Inflammatory macrophage treated with lipopolysaccharide for 4 hours (primary cell): ENCODE results near the gene GAK.
"Not testable (repeated sequence)": the region's sequence is repeated elsewhere in the genome, so short reads cannot be mapped to it uniquely, and the experiment has no call there.

Experiments used
- DNase-seq: peaks from one replicate; pipeline ENCODE4 v3.0.0-alpha.2; 2020

Gene GAK

DNA sequence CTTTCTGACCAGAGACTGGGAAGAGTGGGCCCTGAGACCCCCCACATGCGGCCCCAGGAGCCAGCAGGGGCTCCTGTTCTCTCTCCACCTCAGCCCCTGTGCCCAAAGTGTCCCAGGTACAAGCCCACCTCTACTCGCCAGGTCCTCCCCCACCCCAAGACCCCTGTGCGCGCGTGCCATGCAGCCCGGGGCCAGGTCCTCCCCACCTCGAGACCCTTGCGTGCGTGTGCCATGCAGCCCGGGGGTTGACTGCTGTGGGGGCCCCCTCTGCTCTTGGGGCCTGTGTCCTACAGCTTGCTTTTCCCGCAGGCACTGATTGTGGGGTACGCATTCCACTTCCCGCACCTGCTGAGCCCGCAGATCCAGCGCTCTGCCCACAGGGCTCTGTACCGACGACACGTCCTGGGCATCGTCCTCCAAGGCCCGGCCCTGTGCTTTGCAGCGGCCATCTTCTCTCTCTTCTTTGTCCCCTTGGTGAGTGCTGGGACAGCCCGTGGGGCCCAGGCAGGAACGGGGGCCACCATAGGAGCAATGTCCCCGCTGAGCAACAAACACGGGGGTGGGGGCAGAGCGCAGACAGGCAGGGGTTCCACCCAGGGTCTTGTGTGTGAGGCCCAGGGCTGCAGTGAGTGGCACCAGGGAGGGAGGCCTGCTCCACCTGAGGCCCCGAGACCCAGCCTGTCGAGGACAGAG is 20.9 kb upstream of the GAK start:
- no peak for DNase-seq

DNA sequence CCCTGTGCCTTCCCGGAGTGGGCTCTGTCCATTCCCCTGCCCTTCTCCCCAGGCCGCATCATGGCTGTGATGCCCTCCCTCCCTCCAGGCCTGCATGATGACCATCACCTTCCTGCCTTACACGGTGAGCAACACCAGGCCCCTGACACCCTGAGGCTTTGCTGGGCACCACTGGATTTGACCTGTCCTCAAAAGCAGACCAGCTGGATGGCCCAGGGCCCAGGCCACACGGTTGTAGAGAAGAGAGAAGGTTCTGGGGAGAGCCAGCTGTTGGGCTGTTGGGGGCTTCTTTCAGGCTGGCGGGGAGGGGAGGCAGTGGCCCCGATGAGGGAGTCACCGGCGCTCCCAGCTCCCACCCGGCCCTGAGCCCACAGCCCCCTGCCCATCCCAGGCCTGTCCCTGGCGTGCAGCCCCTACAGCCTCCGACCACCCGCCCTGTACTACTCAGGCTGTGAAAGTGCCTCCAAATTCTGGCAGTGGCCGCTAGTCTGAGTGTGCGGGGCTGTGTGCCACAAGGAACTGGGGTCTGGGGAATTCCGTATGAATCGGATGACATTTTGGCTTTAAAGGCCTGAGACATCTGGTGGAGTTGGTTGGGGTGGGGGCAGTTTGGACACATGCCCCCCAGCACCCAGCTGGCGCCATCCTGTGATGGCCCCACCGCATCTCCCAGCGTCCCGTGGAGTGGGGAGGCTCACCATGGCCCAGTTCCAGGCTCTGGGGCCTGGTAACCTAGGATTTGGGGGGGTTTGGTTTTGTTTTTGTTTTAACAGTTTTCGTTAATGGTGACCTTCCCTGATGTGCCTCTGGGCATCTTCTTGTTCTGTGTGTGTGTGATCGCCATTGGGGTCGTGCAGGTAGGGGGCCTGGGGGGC is 19.7 kb upstream of the GAK start:
- no peak for DNase-seq

DNA sequence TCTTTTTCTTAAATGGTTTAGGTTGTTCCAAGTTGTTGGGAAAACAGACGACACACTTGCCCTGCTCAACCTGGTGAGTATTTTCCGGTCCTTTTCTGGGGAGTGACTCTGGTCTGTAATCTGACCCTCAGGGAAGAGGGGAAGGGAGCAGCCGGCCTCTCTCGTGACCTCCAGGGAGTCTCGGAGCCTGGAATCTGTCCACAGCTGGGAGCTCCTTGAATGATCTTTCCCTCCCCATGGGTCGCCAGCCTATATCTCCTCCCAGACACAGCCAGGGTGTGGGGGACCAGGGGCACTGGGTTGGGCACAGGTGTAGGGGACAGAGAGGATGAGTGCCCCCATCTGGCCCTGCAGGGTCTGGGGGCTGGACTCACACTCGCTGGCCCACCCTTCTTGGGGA is 19.1 kb upstream of the GAK start:
- DNase-seq: no peak

DNA sequence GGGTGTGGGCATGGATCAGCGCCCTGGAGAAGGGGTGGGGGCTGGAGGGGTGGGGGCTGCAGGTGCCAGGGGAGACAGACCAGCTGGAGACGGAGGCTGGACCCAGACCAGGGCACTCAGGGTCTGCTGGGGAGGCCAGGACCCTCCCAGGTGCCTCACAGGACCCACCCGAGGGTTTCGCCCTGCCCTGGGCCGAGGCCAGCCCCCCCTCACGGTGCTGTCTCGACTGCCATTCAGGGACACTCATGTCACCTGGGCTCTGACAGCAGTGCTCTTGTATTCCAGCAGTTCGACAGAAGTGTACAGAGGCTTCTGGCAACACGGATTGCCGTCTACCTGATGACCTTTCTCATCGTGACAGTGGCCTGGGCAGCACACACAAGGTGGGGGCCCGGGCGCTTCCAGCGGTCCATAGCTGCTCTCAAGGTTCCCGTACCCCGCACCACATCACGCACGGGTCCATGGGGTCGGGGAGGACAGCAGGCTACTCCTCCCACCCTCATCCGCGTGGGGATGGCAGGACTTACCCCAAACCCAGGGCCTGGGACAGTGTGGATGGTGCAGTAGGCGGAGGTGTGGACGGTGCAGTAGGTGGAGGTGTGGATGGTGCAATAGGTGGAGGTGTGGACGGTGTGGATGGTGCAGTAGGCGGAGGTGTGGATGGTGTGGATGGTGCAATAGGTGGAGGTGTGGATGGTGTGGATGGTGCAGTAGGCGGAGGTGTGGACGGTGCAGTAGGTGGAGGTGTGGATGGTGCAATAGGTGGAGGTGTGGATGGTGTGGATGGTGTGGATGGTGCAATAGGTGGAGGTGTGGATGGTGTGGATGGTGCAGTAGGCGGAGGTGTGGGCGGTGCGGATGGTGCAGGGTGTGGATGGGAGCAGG is 18.3 kb upstream of the GAK start:
- DNase-seq: no peak

DNA sequence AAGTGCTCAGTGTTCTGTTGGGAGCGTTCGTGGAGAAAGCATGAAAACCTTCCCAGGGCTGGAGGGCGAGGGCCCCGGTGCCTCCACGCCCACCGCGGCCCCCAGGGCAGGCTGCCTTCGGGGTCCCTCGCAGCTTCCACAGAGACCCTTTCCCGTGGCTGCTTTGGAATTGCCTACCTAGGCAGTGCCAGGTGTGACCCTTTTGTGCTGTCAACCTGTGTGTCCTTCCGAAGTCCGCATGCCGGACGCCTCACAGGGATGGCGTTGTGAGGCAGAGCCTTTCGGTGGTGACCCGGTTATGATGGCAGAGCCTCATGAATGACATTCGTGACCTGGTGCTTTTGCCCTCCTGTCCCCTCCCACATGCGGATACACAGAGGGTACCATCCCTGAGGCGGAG is 17.5 kb upstream of the GAK start:
- no peak for DNase-seq

DNA sequence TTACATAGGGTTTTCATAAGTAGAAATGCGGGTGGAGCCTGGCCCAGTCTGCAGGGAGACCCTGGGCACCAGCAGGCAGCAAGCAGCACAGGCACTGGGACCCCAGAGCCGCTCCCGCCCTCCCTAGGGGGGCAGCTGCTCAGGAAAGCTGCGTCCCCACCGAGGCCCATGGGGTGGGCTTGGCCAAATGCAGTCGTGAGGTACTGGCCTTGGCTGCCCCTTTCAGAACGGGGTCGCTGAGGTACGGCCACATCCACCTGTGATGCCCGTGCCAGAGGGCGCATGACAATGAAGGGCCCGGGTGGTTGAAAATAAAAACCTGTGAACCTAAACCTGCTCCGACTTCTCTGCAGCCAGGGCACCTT is 16.8 kb upstream of the GAK start:
- no peak for DNase-seq

DNA sequence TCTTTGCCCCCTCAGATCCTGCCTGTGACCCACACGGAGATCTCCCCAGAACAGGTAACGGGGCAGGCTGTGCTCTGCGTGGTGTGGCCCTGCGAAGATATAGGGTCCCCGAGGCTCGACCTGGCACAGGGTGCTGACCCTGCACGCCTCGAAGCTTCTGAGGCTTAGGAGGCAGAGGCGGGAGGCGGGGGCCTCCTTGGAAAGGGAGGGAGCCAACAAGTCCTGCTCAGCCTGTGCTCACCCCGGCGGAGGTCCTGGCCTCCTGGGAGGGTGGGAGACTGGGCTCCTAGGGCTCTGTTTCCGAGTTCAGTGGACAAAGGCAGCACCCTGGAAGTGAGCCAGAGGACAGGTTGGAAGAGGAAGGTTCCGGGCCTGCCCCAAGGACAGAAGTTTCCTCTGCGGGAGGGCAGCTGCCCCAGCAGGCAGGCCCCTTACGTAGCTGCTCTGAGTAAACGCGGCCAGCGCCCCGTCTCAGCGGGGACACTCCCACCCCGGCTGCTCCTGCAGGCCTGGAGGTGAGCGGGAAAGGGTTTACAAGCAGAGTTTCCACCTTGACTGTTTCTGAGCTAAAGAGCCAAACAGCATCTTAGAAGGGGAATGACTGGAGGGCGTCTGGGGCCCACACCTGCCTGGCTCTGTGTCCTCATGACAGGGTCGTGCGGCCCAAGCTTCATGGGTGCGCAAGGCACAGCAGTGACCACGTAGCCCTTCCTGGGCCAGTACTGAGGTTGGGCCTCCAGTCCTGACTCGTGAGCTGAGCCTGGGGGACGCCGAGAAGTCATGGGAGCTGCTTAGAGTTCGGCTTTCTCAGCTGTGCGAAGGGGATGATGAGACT is 16.2 kb upstream of the GAK start:
- DNase-seq: no peak

DNA sequence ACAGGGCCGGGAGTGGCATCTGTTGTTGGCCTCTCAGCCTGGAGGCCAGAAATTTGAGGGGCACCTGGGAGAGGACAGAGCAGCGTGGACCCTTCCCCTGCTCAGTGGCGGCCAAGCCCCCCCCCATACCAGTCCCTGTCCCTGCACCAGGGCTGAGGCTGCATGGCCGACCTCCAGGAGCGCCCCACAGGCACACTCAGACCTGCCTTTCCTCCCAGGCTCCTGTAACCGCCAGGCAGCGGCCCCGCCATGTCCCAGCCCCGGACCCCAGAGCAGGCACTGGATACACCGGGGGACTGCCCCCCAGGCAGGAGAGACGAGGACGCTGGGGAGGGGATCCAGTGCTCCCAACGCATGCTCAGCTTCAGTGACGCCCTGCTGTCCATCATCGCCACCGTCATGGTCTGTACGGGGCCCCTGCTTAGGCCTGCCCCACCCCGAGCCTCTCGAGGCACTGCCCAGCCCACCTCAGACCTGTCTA is 15.4 kb upstream of the GAK start:
- no peak for DNase-seq

DNA sequence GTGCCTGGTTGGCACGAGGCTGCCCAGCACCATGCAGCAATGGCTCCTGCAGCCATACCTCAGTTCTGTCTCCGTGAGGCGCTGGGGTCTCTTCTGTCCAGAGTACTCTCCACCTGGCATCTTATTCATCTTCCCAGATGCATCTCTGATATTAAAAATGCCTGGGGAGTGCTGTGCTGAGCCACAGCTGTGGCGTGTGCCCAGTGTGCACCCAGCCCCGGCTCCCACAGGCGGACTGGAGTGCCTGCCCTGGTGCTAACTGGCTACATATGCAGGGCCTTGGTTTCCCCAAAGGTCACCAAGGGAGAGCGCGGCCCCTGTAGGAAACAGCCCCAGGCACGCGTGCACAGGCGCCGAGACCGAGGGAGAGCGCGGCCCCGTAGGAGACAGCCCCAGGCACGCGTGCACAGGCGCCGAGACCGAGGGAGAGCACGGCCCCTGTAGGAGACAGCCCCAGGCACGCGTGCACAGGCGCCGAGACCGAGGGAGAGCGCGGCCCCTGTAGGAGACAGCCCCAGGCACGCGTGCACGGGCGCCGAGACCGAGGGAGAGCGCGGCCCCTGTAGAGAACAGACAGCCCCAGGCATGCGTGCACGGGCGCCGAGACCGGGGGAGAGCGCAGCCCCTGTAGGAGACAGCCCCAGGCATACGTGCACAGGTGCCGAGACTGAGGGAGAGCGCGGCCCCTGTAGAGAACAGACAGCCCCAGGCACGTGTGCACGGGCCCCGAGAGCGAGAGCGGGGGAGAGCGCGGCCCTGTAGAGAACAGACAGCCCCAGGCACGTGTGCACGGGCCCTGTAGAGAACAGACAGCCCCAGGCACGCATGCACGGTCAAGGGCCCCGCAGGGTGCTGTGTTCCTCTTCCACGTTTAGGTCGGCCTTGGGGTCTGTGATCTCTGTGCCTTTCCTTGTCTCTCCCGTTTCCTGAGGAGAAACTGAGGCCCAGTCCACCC is 14.7 kb upstream of the GAK start:
- DNase-seq: no peak

DNA sequence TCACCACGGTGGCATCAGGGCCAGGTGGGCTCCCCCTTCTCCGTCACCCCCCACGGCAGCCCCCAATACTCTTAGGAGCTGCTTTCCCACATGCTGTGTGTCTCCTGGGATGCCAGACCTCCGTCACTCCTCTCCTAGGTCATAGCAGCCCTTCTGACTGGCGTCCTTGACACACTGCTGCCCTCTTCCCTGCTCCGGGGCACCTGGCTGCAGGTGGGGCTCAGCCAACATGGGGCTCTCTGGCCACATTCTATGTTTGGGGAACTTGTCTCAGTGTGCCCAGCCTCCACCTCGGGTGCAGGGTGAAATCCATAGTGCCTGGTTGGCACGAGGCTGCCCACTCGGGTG is 14.0 kb upstream of the GAK start:
- no peak for DNase-seq

DNA sequence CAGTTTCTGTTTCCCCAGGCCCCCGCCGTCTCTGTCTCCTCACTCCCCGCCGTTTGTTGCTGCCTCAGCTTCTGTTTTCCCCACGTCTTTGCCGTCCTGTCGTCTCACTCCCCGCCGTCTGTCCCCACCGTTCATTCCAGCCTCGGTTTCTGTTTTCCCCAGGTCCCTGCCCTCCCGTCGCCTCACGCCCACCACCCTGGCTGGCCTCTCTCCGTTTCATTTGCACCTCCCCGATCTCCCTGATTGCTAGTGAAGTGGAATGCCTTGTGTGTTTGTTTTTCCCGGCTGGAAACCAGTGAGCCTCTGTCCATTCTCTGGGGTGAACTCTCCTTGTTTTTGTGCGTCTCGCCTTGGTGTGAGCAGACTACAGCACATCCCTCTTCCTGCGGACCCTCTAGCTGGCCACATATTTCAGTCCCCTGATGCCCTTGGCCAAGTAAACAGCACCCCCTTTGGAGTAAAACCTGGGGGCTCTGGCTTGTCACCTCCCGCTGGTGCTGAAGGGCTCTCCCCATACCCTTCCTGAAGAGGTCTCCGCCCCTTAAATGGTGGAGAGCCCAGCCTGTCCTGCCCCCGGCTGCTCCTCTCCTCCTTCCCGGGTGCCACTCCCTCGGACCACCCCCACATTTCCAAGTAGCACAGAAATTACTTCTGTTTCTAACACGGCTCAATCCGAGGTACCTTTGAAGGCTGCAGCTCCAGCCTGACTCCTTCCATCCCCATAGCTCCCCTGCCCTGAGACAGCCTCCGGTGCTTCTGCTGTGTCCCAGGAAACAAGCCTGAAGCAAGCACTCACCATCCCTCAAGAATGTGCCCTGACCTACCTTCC is 13.4 kb upstream of the GAK start:
- no peak for DNase-seq

DNA sequence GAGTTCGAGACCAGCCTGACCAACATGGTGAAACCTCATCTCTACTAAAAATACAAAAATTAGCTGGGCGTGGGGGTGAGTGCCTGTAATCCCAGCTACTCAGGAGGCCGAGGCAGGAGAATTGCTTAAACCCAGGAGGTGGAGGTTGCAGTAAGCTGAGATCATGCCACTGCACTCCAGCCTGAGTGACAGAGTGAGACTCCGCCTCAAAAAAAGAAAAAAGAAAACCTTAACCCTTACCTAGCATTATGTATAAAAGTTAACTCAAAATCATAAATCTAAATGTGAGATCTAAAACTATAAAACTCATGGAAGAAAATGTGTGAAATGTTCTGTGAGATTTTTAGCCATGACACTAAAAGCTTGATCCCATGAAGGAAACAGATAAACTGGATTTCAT is 7.4 kb upstream of the GAK start:
- not testable (repeated sequence) for DNase-seq

DNA sequence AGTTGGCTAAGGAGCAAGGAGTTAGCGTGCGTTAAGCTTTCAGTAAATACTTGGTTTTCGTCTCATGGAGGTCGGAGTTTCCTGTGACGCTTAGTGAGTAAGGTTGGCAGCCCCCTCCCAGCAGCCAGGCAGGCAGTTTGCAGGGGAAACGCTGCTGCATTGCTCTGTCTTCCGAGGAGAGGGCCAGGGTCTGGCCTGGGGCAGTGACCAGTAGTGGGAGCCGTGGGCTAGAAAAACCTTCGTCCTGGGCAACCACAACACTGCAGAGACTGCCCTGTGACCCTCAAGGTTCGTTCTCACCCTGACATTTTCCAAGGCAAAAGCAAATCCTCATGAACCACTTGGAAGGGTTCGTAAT is 576 bp upstream of the GAK start:
- DNase-seq: no peak

DNA sequence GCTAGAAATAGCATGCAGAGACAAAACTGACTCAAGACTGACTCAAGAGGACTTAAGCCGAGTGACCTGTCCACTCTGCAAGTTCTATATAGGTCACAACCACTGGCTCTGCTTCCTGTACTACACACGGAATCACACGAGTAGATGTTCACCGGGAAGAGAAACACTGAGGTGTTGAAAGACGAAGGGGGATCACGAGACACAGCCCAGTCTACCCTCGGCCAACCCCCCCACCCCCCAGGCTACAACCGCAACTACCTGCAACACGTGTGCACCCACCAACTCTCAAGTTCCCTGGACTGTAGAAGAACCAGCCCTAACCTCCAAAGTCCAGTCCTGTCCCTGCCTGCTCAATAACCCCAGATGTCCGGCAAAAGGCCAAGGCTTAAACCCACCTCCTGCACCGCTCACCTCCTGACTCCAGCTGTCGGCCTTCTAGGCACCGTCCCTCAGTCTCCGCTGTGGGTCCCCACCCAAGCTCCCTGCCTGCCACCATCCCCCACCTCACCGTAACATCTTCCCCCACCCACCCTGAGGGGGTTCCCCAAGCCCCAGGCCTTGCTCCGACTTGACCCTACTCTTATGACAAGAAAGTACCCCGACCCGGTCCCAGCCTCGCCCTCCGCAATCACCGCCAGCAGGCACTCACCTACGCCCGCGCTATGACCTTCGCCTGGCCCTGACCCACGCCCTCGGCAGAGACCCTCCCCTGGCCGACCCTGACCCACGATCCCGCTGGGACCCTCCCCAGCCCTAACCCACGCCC is 739 bp downstream of the GAK start:
- peak; percentile 62 for DNase-seq

DNA sequence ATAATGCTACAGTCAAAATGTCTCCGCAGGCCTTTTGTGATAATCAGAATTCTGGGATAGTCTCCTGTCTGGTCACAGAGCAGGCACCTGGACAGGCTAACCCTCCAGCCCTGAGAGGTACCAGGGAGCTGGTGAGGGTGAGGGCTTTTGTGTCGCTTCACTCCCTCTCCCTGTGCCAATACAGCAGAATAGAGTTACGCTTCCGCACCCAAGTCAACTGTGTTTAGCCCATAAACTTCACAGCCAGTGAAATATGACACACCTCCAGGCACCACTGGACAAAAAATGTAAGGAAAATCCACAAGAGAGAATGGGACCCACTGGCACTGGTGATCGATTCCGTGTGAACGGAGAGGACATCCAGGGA is 1.3 kb downstream of the GAK start:
- no peak for DNase-seq

DNA sequence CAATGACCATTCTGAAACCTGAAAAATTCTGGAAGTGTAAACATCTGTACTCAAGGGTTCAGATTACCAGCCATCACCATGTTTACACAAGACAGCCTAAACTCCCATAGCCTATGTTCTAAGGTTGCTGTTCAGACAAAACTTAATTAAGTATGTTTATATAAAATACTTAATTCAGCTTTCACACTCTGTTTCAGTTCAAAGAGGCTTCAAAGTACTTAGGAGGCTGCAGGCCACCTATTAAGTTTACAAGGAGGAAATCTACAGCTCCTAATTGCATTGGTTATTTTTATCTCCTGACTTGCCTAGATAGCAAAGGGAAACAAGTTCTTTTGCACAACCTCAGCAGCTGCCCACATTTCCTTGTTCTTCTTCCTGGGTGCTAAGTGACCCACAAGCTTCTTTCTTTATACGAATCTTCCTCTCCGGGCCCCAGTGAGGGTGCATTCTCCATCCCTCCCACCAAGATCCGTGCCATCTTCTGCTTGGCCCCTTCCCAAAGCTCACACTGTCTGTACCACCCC is 2.0 kb downstream of the GAK start:
- peak; percentile 79 for DNase-seq

DNA sequence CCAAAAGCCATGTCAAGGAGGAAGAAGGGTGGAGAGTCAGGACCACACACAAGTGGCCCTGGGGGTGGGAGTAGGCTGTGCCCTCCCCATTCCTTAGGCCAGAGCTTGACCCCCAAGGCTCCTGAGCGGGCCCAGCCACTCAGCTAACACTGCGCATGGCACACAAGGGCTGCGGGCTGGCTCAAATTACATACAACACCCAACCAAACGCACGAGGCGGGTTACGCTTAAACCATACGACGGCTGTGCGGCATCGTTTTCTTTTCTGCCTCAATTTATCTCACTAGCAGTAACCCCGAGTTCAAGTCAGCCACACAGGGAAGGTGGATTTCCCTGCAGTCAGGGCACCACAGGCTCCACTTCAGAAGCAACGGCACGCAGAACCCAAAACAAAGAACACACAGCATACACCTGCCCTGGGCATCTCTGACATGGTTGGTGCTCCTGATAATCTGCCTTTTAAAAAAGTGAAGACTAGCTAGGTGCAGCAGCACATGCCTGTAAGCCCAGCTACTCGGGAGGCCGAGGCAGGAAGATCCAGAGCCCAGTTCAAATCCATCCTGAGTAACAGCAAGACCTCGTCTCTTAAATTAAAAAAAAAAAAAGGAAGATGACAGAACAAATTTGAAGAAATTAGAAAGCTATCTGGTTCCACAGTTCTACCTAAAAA is 2.9 kb downstream of the GAK start:
- DNase-seq: no peak

DNA sequence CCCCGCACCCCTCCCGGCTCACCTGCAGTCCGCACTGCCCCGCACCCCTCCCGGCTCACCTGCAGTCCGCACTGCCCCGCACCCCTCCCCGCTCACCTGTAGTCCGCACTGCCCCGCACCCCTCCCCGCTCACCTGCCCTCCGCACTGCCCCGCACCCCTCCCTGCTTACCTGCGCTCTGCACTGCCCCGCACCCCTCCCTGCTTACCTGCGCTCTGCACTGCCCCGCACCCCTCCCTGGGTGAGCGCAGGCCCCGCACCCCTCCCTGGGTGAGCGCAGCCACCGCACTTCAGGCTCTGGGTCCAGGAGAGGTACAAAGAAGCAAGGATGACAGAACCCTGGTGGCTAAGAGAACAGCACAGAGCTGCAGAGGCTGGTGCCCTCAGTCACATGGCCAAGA is 4.5 kb downstream of the GAK start:
- peak; percentile 14 for DNase-seq

DNA sequence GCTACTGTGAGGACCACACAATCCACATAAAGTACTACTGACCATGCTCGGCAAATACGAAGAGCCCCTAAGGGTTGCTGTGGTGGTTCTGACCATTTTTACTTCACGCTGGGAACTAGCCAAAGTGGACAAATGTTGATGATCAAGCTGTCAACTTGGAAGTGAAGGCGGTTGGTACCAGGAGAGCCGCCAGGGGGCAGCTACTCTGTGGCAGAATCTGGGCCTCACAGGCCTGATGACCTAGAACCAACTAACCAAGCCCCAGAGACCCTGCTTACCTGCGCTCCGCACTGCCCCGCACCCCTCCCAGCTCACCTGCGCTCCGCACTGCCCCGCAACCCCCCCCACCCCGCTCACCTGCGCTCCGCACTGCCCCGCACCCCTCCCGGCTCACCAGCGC is 5.6 kb downstream of the GAK start:
- DNase-seq: no peak
